OCI-LY3 (cell line): Measurements from ENCODE around the gene AGAP1.

ENCODE experiments used
- CTCF ChIP-seq: fragments of 200-600, 300-600 bp; sonication (generic); IDR thresholded peaks from 2 replicates; pipeline ENCODE4 v1.5.1; 2014; ENCODE audit warnings: antibody characterized with exemption, low read length, low read depth
- EZH2phosphoT487 ChIP-seq: fragments of 200-600 bp; shearing (Covaris generic); IDR thresholded peaks from 2 replicates; pipeline ENCODE4 v1.6.1; 2018; ENCODE audit warnings: antibody characterized with exemption, mixed run types, low read depth

GRCh38 chr2:235495373-235496238 is 1.8 kb downstream of the AGAP1 start:
- TF ChIP-seq CTCF (no peak), EZH2phosphoT487 (no peak)
